GM13976 (cell line): Measurements from ENCODE around the gene FOXR1.

Source experiments
- DNase-seq: peaks from one replicate; pipeline ENCODE4 v3.0.0; 2012; ENCODE audit warnings: low spot score
- CTCF ChIP-seq: IDR thresholded peaks from 2 replicates; pipeline ENCODE4 v1.5.1; 2012; ENCODE audit warnings: borderline replicate concordance, mild to moderate bottlenecking; ENCODE audit not compliant: insufficient read depth; ENCODE audit errors: extremely low read depth, missing control alignments, control extremely low read depth
- in situ Hi-C: fragments of 300-500 bp; cut with MboI; formaldehyde crosslinking; loops from one replicate; pipeline ENCODE4 v1.12.0; 2022; ENCODE audit warnings: low sequenced_read_pairs, mixed read lengths, inconsistent platforms; ENCODE audit not compliant: unreplicated experiment

FOXR1 gene

GRCh38 chr11:118933486-118933885, 38.1 kb upstream of the FOXR1 start:
- no peak for DNase-seq
- no peak for TF ChIP-seq CTCF
- in situ Hi-C loops = no loop called here

GRCh38 chr11:118935376-118935775, 36.2 kb upstream of the FOXR1 start:
- no peak for TF ChIP-seq CTCF
- in situ Hi-C loops = no loop called here
- DNase-seq = no peak

GRCh38 chr11:118938491-118939403, 32.8 kb upstream of the FOXR1 start:
- TF ChIP-seq CTCF = no peak
- DNase-seq = no peak
- in situ Hi-C loops = no loop called here

- TF ChIP-seq CTCF = no peak
- in situ Hi-C loops = no loop called here
- no peak for DNase-seq
Measured at GRCh38 chr11:118939404-118939915, 32.1 kb upstream of the FOXR1 start.

GRCh38 chr11:118939953-118940598, 31.5 kb upstream of the FOXR1 start:
- in situ Hi-C loops = loop anchor here (5.0 kb wide), 1 partner anchor 33 kb away; no protein-coding TSS in a partner anchor
- no peak for TF ChIP-seq CTCF
- peak; percentile 75 for DNase-seq

- DNase-seq = no peak
- TF ChIP-seq CTCF = no peak
- in situ Hi-C loops = no loop called here
Measured at GRCh38 chr11:118947091-118947490, 24.5 kb upstream of the FOXR1 start.
